CD4-positive, alpha-beta T cell treated with Interleukin-6 at 100 ng/mL for 8 hours (primary cell): ENCODE measurements around the gene LMTK3.

Source experiments
- DNase-seq: peaks from one replicate; pipeline ENCODE4 v3.0.0-alpha.2; 2020; ENCODE audit warnings: mixed read lengths, low spot score

LMTK3 gene, protein sequence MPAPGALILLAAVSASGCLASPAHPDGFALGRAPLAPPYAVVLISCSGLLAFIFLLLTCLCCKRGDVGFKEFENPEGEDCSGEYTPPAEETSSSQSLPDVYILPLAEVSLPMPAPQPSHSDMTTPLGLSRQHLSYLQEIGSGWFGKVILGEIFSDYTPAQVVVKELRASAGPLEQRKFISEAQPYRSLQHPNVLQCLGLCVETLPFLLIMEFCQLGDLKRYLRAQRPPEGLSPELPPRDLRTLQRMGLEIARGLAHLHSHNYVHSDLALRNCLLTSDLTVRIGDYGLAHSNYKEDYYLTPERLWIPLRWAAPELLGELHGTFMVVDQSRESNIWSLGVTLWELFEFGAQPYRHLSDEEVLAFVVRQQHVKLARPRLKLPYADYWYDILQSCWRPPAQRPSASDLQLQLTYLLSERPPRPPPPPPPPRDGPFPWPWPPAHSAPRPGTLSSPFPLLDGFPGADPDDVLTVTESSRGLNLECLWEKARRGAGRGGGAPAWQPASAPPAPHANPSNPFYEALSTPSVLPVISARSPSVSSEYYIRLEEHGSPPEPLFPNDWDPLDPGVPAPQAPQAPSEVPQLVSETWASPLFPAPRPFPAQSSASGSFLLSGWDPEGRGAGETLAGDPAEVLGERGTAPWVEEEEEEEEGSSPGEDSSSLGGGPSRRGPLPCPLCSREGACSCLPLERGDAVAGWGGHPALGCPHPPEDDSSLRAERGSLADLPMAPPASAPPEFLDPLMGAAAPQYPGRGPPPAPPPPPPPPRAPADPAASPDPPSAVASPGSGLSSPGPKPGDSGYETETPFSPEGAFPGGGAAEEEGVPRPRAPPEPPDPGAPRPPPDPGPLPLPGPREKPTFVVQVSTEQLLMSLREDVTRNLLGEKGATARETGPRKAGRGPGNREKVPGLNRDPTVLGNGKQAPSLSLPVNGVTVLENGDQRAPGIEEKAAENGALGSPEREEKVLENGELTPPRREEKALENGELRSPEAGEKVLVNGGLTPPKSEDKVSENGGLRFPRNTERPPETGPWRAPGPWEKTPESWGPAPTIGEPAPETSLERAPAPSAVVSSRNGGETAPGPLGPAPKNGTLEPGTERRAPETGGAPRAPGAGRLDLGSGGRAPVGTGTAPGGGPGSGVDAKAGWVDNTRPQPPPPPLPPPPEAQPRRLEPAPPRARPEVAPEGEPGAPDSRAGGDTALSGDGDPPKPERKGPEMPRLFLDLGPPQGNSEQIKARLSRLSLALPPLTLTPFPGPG (N-terminal part only)

DNA sequence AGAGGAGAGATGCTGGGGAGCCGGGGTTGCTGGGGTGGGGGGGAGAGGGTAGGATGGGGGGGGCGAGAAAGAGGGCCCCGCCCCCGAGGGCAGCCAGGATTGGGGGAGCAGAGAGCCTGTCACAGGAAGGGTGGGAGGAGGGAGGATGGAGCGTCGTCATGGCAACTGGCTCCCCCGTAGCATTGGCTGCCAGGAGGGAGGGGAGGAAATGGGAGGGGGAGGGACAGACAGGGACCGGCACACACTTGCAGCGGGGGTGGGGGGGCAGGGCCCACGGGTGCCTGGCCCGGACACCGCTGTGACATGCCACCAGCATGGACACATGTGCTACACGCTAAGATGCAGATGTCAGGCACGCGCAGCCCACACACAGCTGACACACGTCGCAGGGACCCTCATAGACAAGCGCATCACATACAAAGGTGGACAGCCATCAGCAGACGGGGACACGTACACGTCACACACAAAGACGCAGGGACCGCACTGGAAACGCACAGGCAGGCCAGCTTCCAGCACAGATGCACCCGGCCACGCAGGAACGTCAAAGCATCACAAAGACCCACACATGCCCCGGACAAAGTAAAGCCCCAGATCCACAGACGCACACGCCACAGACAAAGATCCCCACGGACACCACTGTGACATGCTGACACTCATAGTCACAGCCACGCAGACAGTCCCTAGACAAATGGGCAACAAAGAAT is at the start of gene LMTK3:
LMTK3 (minus strand) TSS at position 36 of the 704 bp plus-strand sequence. CDS start 259 bp downstream, outside the sequence.
- DNase-seq = peak; percentile 92

DNA sequence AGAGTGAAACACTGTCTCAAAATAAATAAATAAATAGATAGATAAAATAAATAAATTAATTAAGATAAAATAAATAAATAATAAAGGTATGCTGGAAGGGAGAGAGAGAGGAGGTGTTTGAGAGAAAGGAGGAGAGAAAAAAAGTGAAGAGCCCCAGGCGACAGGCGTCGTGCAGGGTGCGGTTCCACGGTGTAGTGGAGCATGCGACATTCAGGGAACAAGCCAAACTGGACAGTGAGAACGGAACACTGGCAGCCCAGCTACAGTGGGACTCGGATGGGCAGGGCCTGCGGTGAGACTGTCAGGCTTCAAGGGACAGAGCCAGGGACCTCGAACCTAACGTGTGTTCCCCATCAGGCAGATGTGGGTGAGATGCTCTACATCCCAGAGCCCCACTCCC is 49.8 kb upstream of the LMTK3 start:
- no peak for DNase-seq

DNA sequence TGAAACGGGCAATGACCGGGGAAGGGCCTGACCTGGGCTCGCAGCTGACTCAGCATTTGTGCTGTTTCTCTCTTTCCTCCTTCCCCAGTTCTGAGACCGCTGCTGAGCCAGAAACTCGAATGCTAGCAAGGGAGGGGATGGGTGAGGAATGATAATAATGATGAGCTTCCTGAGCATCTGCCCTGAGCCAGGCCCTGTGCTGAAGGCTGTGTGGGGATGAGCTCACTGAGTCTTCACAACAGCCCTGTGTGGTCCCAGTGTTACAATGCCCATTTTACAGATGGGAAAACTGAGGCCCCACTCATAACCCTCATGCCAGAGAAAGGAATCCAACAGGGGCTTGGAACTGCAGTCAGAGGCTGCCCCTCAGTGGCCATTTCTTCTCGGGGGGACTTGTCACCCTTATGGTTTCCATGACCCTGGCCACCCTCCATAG is 48.5 kb upstream of the LMTK3 start:
- DNase-seq = no peak

DNA sequence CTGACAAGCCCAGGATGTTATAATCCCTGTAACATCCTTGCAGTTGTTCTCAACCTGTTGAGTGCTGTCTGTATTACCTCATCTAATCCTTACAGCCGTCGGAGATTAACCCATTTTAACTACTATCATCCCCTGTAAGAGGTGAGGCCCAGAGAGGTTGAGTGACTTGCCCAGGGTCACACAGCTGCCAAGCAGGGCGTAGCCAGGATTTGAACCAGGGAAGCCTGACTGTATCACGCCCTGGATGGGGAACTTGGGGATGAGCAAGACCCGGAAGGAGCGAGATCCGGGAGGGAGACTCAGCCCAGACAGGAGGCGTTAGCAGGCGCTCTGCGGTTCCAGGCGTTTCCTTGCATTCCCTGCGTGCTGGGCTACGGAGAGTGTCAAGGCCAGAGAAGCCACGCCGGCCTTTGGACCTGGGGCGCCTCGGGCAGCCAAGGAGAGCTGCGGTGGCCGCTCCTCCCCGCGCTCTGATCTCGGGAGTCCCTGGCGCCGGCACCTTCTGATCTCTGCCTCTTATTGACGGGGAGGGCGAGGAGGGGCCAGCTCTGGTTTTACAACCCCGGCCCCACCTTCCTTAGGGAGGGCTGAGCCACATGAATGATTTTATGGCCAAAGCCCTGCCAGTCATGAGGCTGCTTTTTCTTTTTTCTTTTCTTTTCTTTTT is 46.5 kb upstream of the LMTK3 start:
- no peak for DNase-seq

DNA sequence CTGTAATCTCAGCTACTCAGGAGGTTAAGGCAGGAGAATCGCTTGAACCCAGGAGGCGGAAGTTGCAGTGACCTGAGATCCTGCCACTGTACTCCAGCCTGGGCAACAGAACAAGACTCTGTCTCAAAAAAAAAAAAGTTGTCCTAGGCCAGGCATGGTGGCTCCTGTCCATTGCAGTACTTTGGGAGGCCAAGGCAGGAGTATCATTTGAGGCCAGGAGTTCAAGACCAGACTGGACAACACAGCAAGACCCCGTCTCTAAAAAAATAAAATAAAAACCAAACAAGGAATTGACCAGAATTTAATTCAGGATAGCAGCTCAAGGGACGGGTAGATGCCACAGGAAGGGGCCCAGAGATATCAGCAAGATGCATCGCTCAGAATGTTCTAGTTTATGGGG is 45.2 kb upstream of the LMTK3 start:
- DNase-seq = no peak

DNA sequence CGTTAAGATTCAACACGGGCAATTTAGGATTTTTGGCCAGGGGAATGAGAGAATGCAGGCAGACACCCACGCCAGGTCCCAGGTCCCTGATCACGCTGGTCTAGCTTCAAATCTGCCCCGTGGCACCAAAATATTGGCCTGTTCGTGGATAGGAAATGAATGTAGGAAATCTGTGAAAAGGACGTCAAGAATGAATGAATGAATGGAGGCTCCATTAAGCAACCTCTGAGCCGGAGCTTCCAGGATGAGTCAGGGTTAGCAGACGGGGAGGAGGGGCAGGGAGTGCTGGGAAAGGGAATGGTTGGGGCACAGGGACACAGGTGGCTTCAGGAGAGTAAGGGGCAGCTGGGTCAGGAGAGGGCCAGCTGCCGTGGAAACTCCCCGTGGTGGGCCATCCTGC is 44.5 kb upstream of the LMTK3 start:
- DNase-seq = no peak

DNA sequence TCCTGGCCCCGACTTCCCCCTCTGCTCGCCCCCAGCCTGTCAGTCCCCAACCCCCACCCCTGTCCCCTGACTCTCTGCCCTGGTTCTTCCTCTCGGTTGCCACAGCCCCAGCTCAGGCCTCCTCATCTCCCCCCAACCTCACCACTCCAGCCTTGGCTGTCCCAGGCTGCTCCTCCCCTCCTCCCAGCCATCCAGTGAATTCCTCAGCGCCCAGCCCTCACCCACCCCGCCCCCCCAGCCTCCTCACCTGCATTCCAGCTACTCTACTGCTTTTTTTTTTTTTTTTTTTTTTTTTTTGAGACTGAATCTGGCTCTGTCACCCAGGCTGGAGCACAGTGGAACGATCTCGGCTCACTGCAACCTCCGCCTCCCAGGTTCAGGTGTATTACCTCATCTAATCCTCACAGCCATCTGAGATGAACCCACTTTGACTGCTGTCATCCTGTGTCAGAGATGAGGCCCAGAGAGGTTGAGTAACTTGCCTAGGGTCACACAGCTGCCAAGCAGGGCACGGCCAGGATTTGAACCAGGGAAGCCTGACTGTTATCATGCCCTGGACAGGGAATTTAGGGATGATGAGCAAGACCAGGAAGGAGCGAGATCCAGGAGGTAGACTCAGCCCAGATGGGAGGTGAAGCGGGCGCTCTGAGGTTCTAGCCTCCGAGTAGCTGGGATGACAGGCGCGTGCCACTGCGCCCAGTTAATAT is 42.9 kb upstream of the LMTK3 start:
- no peak for DNase-seq

DNA sequence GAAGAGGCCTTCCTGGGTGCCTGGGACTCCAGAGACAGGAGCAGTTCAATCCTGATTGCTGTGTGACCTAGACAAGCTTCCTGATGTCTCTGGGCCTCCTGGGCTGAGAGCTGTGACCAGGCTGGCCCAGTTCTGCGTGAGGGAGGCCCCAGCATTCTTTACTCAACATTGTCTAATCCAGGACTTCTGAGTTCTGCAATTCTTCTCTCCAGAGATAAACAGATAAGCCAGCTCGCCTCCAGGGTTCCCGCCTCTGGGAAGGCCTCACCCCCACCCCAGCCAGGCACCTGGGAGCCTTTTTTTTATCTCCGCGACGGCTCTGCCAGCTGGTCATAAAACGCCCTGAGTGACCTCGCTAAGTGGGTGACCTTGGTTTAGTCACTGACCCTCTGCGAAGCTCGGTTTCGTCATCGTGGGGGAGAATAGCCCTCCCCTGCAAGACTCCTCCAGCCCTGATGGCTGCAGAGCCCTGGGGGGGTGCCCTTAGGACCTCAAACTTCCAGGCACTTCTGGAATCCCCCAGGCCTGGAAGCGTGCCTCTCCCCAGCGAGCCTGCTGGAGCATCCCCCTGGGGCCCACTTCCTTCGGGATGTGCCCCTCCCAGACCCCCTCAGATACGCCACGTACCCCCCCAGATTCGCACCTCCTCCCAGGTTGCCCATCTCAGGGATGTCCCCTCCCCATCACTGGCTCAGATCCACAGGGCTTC is 42.2 kb upstream of the LMTK3 start:
- no peak for DNase-seq

DNA sequence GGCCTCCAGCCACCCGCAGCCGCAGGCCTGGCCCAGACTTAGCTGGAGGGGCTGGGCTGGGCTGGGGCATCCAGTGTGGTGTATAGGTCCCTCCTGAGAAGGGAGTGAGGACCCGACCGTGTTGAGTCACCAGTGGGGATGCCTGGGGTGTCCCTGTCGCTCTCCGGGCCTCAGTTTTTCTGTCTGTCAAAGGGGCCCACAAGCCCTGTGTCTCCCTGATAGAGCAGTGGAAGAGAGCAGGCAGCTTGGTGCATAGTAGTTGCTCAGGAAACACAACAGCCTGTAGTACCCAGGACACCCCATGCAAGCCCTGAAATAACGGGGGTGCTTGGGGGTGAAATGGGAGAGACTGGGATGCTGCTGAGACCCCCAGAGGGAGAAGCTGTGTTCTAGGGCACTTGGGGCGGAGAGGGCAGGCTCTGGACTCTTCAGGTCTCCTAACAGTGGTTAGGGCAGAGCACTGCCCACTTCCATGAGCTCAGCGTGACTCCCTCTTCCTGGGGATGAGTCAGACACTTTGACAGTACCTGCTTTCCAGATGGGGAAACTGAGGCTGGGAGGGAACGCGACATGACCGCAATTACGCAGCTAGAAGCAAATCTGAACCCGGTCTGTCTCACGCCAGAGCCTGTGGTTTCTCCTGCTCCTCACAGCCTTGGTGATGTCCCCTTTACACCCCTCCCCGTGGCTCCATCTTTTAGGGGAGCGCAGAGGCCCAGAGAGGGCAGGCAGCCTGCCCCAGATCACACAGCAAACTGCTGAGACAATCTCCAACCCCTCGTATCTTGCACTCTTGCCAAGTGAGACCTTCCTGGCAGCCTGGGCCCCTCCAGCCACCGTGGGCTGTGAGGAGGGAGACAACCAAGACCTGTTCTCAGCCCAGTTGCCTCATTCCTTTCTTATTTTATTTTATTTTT is 41.0 kb upstream of the LMTK3 start:
- no peak for DNase-seq

DNA sequence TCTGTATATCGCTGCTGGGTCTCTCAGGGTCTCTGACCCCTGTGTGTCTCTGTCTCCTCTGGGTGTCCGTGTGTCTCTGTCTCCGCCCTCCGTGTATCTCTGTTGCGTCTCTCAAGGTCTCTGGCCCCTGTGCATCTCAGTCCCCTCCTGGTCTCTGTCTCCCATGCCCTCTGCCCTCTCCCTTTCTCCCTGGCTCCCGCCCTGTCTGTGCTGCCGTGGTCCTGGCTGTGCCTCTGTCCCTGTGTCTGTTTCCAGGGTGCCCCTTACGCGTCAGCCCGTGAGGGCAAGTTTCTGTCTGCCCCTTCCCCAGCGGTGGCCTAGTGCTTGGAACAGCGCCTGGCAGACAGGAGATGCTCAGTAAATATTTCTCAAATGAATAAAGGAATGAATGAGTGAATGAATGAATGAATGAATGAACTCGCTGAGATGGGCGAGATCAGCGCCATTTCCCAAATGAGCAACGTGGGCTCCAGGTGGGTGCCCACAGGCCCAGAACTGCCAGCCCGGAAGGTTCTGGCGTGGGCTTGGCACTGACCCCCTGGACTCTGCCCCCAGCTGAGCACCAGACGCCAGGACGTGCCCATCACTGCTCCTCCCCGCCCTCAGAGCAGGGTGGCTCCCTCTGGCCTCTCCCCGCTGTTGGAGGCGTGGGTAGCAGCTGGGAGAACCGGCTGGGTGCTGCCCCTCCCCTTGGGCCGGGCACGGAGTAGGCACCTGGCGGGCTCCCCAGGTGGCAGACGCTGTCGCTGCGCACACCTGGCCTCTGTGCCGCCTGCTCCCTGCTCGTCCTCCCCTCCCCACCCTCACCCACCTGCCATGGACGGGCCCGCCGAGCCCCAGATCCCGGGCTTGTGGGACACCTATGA is 40.0 kb upstream of the LMTK3 start, which contains the start of gene SULT2B1:
SULT2B1 (plus strand) TSS at position 736 of the 866 bp plus-strand sequence; CDS start at position 817, 81 bp downstream.
- DNase-seq = no peak

DNA sequence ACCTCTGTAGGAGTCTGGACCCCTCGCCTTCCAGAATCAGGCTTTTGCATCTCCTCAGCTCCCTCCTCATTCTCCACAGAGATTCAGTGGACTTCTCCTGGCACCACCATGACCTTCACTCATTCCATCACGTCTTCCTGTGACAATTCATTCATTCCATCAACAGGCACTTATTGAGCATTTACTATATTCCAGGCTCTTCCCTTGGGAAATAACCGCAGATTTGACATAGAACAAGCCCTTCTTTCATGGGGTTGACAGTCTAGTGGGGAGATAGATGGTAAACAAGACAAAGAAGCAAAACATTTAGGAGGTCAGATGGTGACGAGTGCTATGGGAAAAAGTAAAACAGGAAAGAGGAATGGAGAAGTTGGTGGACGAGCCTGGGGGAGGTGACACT is 37.7 kb upstream of the LMTK3 start:
- DNase-seq = no peak

DNA sequence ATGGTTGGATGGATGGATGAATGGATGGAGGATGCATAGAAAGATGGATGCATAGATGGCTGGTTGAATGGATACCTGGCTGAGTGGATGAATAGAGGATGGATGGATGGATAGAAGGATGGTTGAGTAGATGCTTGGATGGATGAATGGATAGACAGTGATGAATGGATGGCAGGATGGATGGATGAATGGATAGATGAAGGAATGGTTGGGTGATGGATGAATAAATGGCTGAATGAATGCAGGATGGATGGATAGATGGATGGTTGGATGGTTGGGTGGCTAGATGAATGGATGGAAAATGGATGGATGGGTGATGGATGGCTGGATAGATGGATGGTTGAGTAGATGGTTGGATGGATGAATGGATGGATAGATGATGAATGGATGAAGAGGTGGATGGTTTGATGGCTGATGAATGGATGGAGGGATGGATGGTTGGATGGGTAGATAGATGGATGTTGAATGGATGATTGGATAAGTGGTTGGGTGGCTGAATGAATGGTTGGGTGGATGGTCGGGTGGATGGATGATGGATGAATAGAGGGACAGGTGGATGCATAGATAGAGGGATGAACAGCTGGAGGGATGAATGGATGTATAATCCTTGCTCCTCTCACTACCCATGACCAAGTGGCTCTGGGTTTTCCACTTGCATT is 36.7 kb upstream of the LMTK3 start:
- no peak for DNase-seq

DNA sequence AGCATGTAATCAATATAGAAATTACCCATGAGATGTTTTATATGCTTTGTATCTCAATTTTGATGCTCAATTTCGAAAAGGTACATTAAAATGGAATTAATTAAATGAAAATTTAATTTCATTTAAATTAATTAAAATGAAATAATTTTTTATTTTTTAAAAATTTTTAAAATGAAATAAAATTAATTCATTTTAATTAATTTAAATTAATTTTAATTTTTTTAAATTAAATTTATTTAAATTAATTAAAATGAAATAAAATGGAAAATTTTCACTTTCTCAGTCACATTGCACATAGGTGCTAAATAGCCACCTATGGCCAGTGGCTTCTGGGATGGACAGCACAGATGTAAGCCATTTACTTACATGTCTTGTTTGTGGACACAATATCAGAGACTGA is 36.1 kb upstream of the LMTK3 start:
- no peak for DNase-seq

DNA sequence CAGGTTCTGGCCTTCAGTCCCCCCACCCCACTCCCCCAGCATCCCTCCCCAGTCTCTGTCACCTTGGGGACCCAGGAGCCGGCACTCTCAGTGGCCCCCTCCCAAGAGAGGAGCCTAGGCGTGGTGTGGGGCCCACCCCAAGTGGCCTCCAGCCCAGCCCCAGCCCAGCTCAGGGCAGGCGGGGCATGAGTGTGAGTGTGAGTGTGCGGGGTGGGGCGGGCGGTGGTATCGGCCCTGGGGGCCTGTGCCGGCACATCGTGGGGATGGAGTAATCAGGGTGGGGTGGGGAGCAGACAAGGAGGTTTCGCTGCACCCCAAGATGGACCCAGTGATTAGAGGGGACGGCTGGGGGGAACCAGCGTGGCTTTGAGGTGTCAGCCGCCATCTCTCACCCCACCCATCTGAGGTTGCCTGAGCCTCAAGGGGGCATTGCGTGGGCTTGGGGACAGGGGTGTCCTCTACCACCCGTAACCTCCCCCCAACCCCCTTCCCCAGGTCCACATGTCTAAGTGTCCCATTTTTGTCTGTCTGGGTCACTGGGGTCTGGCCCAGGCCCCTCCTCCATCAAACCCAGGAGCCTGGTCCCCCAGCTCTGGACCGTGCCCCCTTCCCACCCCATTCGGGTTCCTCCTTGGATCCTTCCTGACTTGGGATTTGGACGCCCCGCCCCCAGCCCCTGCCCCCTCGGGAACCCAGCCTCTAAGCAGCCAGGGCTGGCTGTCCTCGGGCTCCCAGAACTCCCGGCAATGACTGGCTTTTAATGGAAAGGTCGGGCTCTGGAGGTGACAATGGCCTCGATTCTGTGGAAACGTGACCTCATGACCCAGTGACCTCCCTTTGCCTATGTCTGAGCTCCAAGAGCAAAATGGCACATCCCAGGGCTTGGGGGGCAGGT is 33.5 kb upstream of the LMTK3 start:
- no peak for DNase-seq

DNA sequence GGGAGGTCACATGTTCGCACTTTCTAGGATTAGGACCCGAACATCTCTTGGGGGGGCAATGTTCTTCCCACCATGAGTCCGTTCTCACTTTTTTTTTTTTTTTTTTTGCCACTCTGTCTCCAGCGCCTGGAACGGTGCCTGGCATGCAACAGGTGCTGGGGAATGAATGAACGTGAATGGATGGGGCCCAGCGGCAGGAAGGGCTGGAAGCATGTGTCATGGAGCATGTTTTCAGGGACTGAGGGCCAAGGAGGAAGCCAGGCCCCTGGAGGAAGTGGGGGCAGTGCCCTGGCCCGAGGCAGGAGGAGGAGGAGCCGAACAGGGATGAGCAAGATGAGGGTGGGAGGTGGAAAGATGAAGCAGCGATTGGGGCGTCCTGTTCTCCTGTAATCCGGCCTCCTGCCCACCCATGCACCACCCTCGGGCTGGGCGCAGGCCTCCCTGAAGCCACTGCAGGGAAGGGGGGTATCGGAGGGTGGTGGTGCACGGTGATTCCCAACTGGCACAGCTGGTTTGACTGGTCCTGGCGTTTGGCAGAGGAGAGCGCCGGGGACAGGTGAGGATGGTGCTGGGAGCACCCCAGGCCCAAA is 31.6 kb upstream of the LMTK3 start:
- DNase-seq = no peak

DNA sequence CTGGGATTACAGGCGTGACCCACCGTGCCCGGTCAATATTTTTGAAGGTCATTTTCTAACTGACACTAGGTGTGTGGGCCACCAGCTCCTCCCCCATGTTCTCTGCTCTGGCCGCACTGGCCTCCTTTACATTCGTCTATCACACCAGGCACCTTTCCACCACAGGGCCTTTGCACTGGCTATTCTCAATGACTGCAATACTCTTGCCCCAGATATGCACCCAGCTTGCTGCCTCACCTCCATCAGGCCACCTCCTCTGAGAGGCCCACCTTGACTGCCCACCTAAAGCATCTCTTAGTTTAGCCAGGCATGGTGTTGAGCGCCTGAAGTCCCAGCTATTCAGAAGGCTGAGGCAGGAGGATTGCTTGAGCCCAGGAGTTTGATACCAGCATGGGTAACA is 30.2 kb upstream of the LMTK3 start:
- DNase-seq = no peak
